ENCODE data around the gene MAPK8IP3.
"Not testable (repeated sequence)": the region's sequence is repeated elsewhere in the genome, so short reads cannot be mapped to it uniquely, and the experiment has no call there.

Gene MAPK8IP3

DNA sequence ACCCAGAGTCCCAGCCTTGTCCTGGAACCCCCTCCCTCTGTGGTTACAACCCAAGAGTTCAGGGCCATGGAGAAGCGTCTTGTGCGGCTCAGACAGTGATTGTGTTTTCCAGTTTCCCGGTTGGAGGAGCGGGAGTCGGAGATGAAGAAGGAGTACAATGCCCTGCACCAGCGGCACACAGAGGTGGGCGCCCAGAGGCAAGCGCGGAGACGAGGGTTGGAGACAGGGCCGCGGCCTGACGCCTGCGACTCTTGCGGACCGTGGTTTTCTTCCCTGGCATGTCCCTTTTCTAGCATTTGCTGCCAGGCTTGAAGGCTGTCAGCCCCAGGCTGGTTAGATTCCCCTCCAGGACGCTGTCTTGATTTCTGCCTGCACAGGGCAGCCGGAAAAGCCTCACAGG is 23.0 kb downstream of the MAPK8IP3 start:
- no peaks in the 10 kb centered on the region for H3K9me3 ChIP-seq (ENCODE audit: control insufficient read depth in 1 of 2, low read length in 2 of 2)
- no peak overlapping the region for H3K27ac ChIP-seq (ENCODE audit: low read length)
- H3K36me3 ChIP-seq (ENCODE audit: control insufficient read depth in 1 of 2, insufficient read depth in 2 of 2, low read length in 2 of 2), result peaks cover 14 to 74% of the 10 kb centered on the region in 2 donors
- H3K4me3 ChIP-seq (ENCODE audit: low read depth in 1 of 2, low read length in 2 of 2), result no peak overlapping the region
- H3K27me3 ChIP-seq (ENCODE audit: low read depth, low read length), result no peaks in the 10 kb centered on the region
- peaks cover 0 to 3% of the 10 kb centered on the region in 2 donors for H3K4me1 ChIP-seq (ENCODE audit: control insufficient read depth in 1 of 2, insufficient read depth in 2 of 2, low read length in 2 of 2)

DNA sequence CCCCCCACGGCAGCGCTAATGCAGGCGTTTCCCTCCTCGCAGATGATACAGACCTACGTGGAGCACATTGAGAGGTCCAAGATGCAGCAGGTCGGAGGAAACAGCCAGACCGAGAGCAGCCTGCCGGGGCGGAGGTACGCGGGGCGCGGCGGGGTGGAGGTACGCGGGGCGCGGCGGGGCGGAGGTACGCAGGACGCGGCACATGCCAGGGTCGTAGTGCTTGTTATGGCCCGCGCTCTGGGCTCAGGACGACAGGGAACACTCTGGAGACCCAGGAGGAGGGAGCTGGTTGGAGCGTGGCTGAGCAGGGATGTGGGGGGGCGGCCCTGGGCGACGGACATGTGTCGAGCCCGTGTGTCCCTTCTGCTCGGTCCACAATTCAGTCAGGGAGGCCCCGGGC is 23.4 kb downstream of the MAPK8IP3 start:
- no peaks in the 10 kb centered on the region for H3K9me3 ChIP-seq (ENCODE audit: control insufficient read depth in 1 of 2, low read length in 2 of 2)
- H3K36me3 ChIP-seq (ENCODE audit: control insufficient read depth in 1 of 2, insufficient read depth in 2 of 2, low read length in 2 of 2), result peaks cover 17 to 76% of the 10 kb centered on the region in 2 donors
- H3K27ac ChIP-seq (ENCODE audit: low read length), result no peak overlapping the region

DNA sequence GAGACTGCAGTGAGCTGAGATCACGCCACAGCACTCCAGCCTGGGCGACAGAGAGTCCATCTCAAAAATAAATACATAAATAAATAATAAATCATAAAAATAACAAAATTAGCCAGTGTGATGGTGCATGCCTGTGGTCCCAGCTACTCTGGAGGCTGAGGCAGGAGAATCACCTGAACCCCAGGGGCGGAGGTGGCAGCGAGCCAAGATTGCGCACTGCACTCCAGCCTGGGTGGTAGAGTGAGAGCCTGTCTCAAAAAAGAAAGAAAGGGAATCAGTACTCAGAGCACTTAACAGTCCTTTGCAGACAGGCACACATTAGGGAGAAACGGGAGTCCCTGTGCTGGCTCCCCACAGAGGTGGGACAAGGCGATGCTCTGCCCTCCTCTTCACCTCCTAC is 25.1 kb downstream of the MAPK8IP3 start:
- no peaks in the 10 kb centered on the region for H3K4me1 ChIP-seq (ENCODE audit: control insufficient read depth in 1 of 2, insufficient read depth in 2 of 2, low read length in 2 of 2)
- H3K36me3 ChIP-seq (ENCODE audit: control insufficient read depth in 1 of 2, insufficient read depth in 2 of 2, low read length in 2 of 2), result peaks cover 25 to 73% of the 10 kb centered on the region in 2 donors
- no peaks in the 10 kb centered on the region for H3K27me3 ChIP-seq (ENCODE audit: low read depth, low read length)
- no peak overlapping the region for H3K27ac ChIP-seq (ENCODE audit: low read length)
- H3K9me3 ChIP-seq (ENCODE audit: control insufficient read depth in 1 of 2, low read length in 2 of 2), result no peaks in the 10 kb centered on the region
- no peak overlapping the region for H3K4me3 ChIP-seq (ENCODE audit: low read depth in 1 of 2, low read length in 2 of 2)

More for the DNA sequence above, 23.4 kb downstream of the MAPK8IP3 start:
- Histone ChIP-seq H3K4me3 (ENCODE audit: low read depth in 1 of 2, low read length in 2 of 2) (no peak overlapping the region), H3K4me1 (ENCODE audit: control insufficient read depth in 1 of 2, insufficient read depth in 2 of 2, low read length in 2 of 2) (no peaks in the 10 kb centered on the region), H3K27me3 (ENCODE audit: low read depth, low read length) (no peaks in the 10 kb centered on the region)

DNA sequence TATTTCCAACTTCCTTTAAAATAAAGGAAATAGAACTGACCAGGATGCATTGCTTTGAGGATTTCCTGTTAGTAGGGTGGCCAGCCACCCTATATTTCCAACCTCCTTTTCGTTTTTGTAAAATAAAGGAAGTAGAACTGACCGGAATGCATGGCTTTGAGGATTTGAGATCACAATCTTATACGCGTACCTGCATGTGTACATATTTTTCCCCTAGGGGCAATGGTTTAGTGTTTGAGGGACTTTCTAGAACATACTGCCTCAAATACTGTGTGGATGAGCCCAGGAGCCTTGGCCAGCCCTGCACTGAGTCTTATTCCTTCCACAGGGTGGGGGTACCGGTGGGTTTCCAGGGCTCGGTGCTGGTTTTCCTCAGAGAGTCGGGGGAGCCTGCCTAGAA is 25.6 kb downstream of the MAPK8IP3 start:
- Histone ChIP-seq H3K4me1 (ENCODE audit: control insufficient read depth in 1 of 2, insufficient read depth in 2 of 2, low read length in 2 of 2) (no peaks in the 10 kb centered on the region), H3K27ac (ENCODE audit: low read length) (no peak overlapping the region), H3K9me3 (ENCODE audit: control insufficient read depth in 1 of 2, low read length in 2 of 2) (no peaks in the 10 kb centered on the region), H3K4me3 (ENCODE audit: low read depth in 1 of 2, low read length in 2 of 2) (no peak overlapping the region), H3K27me3 (ENCODE audit: low read depth, low read length) (no peaks in the 10 kb centered on the region), H3K36me3 (ENCODE audit: control insufficient read depth in 1 of 2, insufficient read depth in 2 of 2, low read length in 2 of 2) (peaks cover 24 to 68% of the 10 kb centered on the region in 2 donors)

DNA sequence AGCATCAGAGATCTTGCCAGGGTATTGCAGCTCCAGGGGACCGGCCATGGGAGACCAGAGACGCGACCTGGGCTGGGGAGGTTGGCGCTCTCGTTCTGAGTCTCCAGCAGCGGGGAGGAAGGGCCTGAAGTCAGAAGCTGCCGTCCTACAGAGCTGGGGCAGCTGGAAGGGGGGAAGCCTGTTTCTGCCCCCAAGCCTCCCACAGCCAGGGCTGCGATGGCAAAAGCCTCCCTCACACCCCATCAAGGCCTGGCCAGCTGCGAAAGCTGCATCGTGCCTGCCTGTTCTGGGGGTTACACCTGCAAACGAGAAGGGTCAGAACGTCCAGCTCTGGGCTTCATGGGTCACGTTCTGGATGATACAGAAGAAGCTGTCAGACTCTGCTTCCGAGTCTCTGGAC is 26.1 kb downstream of the MAPK8IP3 start:
- H3K36me3 ChIP-seq (ENCODE audit: control insufficient read depth in 1 of 2, insufficient read depth in 2 of 2, low read length in 2 of 2), result peaks cover 20 to 64% of the 10 kb centered on the region in 2 donors
- no peaks in the 10 kb centered on the region for H3K27me3 ChIP-seq (ENCODE audit: low read depth, low read length)
- H3K4me3 ChIP-seq (ENCODE audit: low read depth in 1 of 2, low read length in 2 of 2), result no peak overlapping the region
- H3K4me1 ChIP-seq (ENCODE audit: control insufficient read depth in 1 of 2, insufficient read depth in 2 of 2, low read length in 2 of 2), result no peaks in the 10 kb centered on the region
- no peak overlapping the region for H3K27ac ChIP-seq (ENCODE audit: low read length)
- no peaks in the 10 kb centered on the region for H3K9me3 ChIP-seq (ENCODE audit: control insufficient read depth in 1 of 2, low read length in 2 of 2)

DNA sequence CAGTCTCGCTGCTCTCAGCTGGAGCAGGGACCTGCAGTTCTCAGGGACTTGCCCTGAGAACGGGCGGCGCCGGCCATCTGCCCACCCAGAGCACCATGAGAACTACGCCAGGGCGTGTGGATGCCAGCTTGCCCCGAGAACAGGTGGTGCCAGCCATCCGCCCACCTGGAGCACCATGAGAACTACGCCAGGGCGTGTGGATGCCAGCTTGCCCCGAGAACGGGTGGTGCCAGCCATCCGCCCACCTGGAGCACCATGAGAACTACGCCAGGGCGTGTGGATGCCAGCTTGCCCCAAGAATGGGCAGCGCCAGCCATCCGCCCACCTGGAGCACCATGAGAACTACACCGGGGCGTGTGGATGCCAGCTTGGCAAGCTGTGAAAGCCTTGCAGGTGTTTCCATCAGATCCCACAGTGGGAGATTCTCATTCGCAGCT is 26.6 kb downstream of the MAPK8IP3 start:
- H3K4me3 ChIP-seq (ENCODE audit: low read depth in 1 of 2, low read length in 2 of 2); H3K27ac ChIP-seq (ENCODE audit: low read length); H3K9me3 ChIP-seq (ENCODE audit: control insufficient read depth in 1 of 2, low read length in 2 of 2); H3K4me1 ChIP-seq (ENCODE audit: control insufficient read depth in 1 of 2, insufficient read depth in 2 of 2, low read length in 2 of 2); H3K27me3 ChIP-seq (ENCODE audit: low read depth, low read length): not testable (repeated sequence)
- peaks cover 20 to 60% of the 10 kb centered on the region in 2 donors for H3K36me3 ChIP-seq (ENCODE audit: control insufficient read depth in 1 of 2, insufficient read depth in 2 of 2, low read length in 2 of 2)

DNA sequence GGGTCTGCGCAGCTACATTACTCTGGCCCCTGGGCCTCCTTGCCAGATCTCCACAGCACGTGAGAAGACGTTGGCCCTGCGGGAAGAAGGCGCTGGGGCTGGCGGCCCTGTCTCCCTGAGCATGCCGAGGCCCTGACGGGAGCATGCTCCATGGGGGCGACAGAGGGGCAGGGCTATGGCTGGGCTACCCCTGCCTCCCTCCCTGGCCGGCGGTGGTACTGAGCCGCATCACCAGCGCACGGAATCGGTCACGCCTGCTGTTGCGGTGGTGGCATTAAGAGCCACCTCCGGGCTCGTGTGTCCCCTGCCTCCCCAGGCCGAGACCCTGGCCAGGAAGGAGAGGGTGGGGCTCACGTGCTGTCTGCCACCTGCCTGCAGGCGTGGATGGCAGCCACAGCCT is 28.1 kb downstream of the MAPK8IP3 start:
- H3K27me3 ChIP-seq (ENCODE audit: low read depth, low read length), result no peaks in the 10 kb centered on the region
- H3K4me3 ChIP-seq (ENCODE audit: low read depth in 1 of 2, low read length in 2 of 2), result no peak overlapping the region
- H3K4me1 ChIP-seq (ENCODE audit: control insufficient read depth in 1 of 2, insufficient read depth in 2 of 2, low read length in 2 of 2), result no peaks in the 10 kb centered on the region
- H3K36me3 ChIP-seq (ENCODE audit: control insufficient read depth in 1 of 2, insufficient read depth in 2 of 2, low read length in 2 of 2), result peaks cover 15 to 45% of the 10 kb centered on the region in 2 donors
- no peaks in the 10 kb centered on the region for H3K9me3 ChIP-seq (ENCODE audit: control insufficient read depth in 1 of 2, low read length in 2 of 2)
- H3K27ac ChIP-seq (ENCODE audit: low read length), result no peak overlapping the region

DNA sequence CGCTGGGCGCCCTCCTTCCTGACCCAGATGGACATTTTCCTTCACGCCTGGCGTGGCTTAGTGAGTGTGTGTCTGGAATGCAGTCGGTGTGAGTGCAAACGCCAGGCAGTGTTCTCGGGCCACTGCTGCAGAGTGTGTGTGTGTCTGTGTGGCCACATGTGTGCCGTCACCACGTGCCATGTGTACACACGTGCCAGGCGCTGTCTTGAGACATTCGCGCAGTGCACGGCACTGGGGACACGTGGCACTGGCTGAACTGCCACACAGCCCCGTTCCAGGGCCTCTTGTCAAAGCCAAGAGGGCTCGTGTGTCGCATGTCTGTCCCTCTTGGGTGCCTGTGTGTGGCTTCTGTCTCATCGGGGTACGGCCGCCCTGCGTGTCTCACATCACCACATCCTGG is 28.8 kb downstream of the MAPK8IP3 start:
- no peak overlapping the region for H3K27ac ChIP-seq (ENCODE audit: low read length)
- no peaks in the 10 kb centered on the region for H3K4me1 ChIP-seq (ENCODE audit: control insufficient read depth in 1 of 2, insufficient read depth in 2 of 2, low read length in 2 of 2)
- no peak overlapping the region for H3K4me3 ChIP-seq (ENCODE audit: low read depth in 1 of 2, low read length in 2 of 2)
- H3K9me3 ChIP-seq (ENCODE audit: control insufficient read depth in 1 of 2, low read length in 2 of 2), result no peaks in the 10 kb centered on the region
- H3K27me3 ChIP-seq (ENCODE audit: low read depth, low read length), result no peaks in the 10 kb centered on the region
- H3K36me3 ChIP-seq (ENCODE audit: control insufficient read depth in 1 of 2, insufficient read depth in 2 of 2, low read length in 2 of 2), result peaks cover 15 to 39% of the 10 kb centered on the region in 2 donors

DNA sequence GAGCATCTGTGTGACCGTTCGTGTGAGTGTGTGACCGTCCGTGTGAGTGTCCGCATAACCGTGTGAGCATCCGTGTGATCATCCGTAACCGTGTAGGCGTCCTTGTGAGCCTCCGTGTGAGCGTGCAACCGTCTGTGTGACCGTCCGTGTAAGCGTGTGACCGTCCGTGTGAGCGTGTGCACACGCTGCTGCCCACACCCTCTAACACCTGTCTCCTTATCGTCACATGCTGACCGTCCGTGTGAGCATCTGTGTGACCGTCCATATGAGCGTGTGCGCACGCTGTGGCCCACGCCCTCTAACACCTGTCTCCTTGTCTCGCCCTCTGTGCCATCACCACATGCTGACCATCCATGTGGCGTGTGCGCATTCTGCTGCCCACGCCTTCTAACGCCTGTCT is 34.2 kb downstream of the MAPK8IP3 start:
- Histone ChIP-seq H3K27ac (ENCODE audit: low read length) (no peak overlapping the region), H3K9me3 (ENCODE audit: control insufficient read depth in 1 of 2, low read length in 2 of 2) (no peaks in the 10 kb centered on the region), H3K36me3 (ENCODE audit: control insufficient read depth in 1 of 2, insufficient read depth in 2 of 2, low read length in 2 of 2) (peaks cover 9 to 43% of the 10 kb centered on the region in 2 donors), H3K4me1 (ENCODE audit: control insufficient read depth in 1 of 2, insufficient read depth in 2 of 2, low read length in 2 of 2) (no peaks in the 10 kb centered on the region), H3K4me3 (ENCODE audit: low read depth in 1 of 2, low read length in 2 of 2) (no peak overlapping the region), H3K27me3 (ENCODE audit: low read depth, low read length) (no peaks in the 10 kb centered on the region)

DNA sequence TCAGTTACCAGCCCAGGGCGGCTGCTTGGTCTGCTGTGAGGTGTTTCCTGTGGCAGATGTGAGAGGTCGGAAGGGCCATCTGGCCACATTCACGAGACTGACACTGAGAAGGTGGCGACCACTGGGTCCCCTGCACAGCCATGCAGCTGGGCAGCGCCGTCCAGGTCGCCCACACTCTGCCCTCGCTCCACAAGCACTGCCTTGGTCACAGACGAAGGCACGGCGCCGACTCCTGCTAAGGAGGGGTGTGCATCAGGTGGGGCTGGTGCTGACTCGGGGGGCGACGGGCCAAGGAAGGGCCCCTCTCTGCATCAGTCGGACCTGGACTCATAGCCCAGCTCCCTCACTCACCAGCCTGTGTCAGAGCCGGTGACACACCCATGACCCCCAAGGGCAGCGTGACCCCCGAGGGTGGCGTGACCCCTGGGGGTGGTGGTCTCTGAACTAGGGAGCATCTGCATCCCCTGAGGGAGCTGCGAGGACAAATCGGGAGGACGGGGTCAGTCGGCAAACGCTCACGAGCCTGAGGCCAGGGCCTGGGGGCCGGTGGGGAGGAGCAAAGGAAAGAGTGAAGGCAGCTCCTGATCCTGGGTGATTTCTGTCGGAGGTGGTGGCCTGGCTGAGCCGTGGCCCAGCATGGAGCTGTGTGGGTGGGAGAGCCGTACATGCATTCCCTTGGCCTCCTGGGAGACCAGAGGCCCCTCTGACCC is 34.9 kb downstream of the MAPK8IP3 start:
- Histone ChIP-seq H3K9me3 (ENCODE audit: control insufficient read depth in 1 of 2, low read length in 2 of 2) (no peaks in the 10 kb centered on the region), H3K27me3 (ENCODE audit: low read depth, low read length) (no peaks in the 10 kb centered on the region), H3K27ac (ENCODE audit: low read length) (no peak overlapping the region), H3K4me3 (ENCODE audit: low read depth in 1 of 2, low read length in 2 of 2) (no peak overlapping the region), H3K36me3 (ENCODE audit: control insufficient read depth in 1 of 2, insufficient read depth in 2 of 2, low read length in 2 of 2) (peaks cover 9 to 50% of the 10 kb centered on the region in 2 donors), H3K4me1 (ENCODE audit: control insufficient read depth in 1 of 2, insufficient read depth in 2 of 2, low read length in 2 of 2) (no peaks in the 10 kb centered on the region)

DNA sequence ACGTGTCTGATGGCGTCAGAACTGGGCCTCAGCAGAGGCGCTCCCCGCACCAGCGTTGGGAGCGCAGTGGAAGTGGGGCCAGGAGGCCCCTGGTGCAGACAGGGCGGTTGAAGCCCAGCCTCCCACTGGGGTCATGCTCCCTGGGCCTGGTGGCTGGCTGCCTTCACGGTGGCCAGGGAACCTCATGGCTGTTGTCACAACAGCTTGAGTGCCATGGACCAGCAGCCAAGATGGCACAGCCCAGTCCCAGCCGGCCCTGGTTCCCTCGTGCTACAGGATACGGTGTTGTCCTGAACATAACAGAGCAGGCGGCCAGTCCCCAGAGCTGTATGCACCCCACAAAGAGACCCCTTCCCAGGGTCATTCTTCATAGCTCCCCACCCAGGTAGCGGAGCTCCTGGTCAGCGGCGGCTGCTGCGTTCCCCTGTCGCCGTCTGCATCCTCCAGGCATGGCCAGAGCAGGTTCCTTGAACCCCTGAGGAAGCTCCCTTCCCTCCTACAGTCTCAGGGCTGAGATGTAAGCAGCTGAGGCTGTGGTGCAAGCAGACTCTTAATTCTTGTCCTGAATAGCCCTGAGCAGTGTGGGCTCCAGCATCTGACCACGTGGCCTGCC is 35.7 kb downstream of the MAPK8IP3 start:
- no peaks in the 10 kb centered on the region for H3K4me1 ChIP-seq (ENCODE audit: control insufficient read depth in 1 of 2, insufficient read depth in 2 of 2, low read length in 2 of 2)
- H3K9me3 ChIP-seq (ENCODE audit: control insufficient read depth in 1 of 2, low read length in 2 of 2), result no peaks in the 10 kb centered on the region
- peaks cover 9 to 57% of the 10 kb centered on the region in 2 donors for H3K36me3 ChIP-seq (ENCODE audit: control insufficient read depth in 1 of 2, insufficient read depth in 2 of 2, low read length in 2 of 2)
- no peak overlapping the region for H3K27ac ChIP-seq (ENCODE audit: low read length)
- no peaks in the 10 kb centered on the region for H3K27me3 ChIP-seq (ENCODE audit: low read depth, low read length)
- H3K4me3 ChIP-seq (ENCODE audit: low read depth in 1 of 2, low read length in 2 of 2), result no peak overlapping the region

All from muscle layer of duodenum (tissue), 2 donors.